IMR-90 (cell line): ENCODE results near the gene PELO. TPM values are rescaled to one million over a fixed set of nuclear protein-coding genes. Genes with fewer than 3 reads are reported as not detected.

Experiments
- ATAC-seq: fragments of 200-7000 bp; cut with Tn5 transposase; 2 replicates; pipeline ENCODE4 v1.9.1; 2020; ENCODE audit warnings: low read depth, mild to moderate bottlenecking, moderate library complexity
- BruUV-seq: library from RNA; stranded (reverse); fragments of 400-500 nt; replicated peaks from 2 replicates; lab custom pipeline; 2021; lab: Mats Ljungman, UMichigan
- CTCF ChIA-PET: fragments of 300-600 bp; formaldehyde crosslinking; extraction: SDS; loops from one replicate; lab custom pipeline; 2021; ENCODE audit warnings: antibody characterized with exemption; lab: Yijun Ruan, JAX
- POLR2A ChIA-PET: fragments of 300-600 bp; sonication (Branson Sonifier 250); formaldehyde crosslinking; loops from one replicate; lab custom pipeline; 2022; ENCODE audit warnings: antibody characterized with exemption; ENCODE audit not compliant: unreplicated experiment; lab: Charles Lee
- DNase-seq: peaks from one replicate; pipeline ENCODE4 v3.0.0; 2013
- H2AFZ ChIP-seq: replicated peaks from 2 replicates; pipeline ENCODE3; 2013; ENCODE audit warnings: low read length, mild to moderate bottlenecking; ENCODE audit not compliant: poor library complexity
- H2AK5ac ChIP-seq: 2 replicates; pipeline ENCODE4 v1.6.1; 2013; ENCODE audit warnings: low read depth, low read length, inconsistent platforms
- H2AK9ac ChIP-seq: replicated peaks from 2 replicates; pipeline ENCODE3; 2013; ENCODE audit warnings: mild to moderate bottlenecking, low read depth, low read length, moderate library complexity; ENCODE audit not compliant: poor library complexity
- H2BK120ac ChIP-seq: 2 replicates; pipeline ENCODE4 v1.6.1; 2013; ENCODE audit warnings: low read depth, low read length, inconsistent platforms
- H2BK15ac ChIP-seq: 3 replicates; pipeline ENCODE4 v1.6.1; 2013; ENCODE audit warnings: low read depth, low read length, inconsistent platforms
- H2BK20ac ChIP-seq: 2 replicates; pipeline ENCODE4 v1.6.1; 2013; ENCODE audit warnings: low read depth, mild to moderate bottlenecking, inconsistent platforms, low read length, moderate library complexity
- H2BK5ac ChIP-seq: 2 replicates; pipeline ENCODE4 v1.6.1; 2013; ENCODE audit warnings: mild to moderate bottlenecking, low read depth, low read length, inconsistent platforms; ENCODE audit not compliant: poor library complexity, severe bottlenecking
- H3K14ac ChIP-seq: replicated peaks from 2 replicates; pipeline ENCODE4 v1.6.1; 2013; ENCODE audit warnings: low read depth, low read length, inconsistent platforms
- H3K18ac ChIP-seq: 2 replicates; pipeline ENCODE4 v1.6.1; 2013; ENCODE audit warnings: low read depth, low read length, control low read depth
- H3K23ac ChIP-seq: 2 replicates; pipeline ENCODE4 v1.6.1; 2013; ENCODE audit warnings: low read depth, low read length, inconsistent platforms
- H3K27ac ChIP-seq: 2 replicates; pipeline ENCODE4 v1.5.1; 2013; ENCODE audit warnings: mild to moderate bottlenecking, control low read depth, low read length; ENCODE audit not compliant: insufficient read depth
- H3K27me3 ChIP-seq: 2 replicates; pipeline ENCODE4 v1.6.1; 2013; ENCODE audit warnings: low read length; ENCODE audit not compliant: control insufficient read depth, insufficient read depth
- H3K36me3 ChIP-seq: 2 replicates; pipeline ENCODE4 v1.6.1; 2013; ENCODE audit warnings: low read length, mixed read lengths; ENCODE audit not compliant: control insufficient read depth, insufficient read depth
- H3K4ac ChIP-seq: 2 replicates; pipeline ENCODE4 v1.6.1; 2013; ENCODE audit warnings: low read depth, low read length, inconsistent platforms
- H3K4me1 ChIP-seq: 2 replicates; pipeline ENCODE4 v1.6.1; 2013; ENCODE audit warnings: low read length, mixed read lengths; ENCODE audit not compliant: control insufficient read depth, insufficient read depth
- H3K4me2 ChIP-seq: 2 replicates; pipeline ENCODE4 v1.6.1; 2013; ENCODE audit warnings: low read depth, mild to moderate bottlenecking, control low read depth, low read length, moderate library complexity
- H3K4me3 ChIP-seq: 2 replicates; pipeline ENCODE4 v1.5.1; 2013; ENCODE audit warnings: low read depth, mild to moderate bottlenecking, control low read depth, low read length, moderate library complexity; ENCODE audit not compliant: insufficient read depth
- H3K56ac ChIP-seq: 2 replicates; pipeline ENCODE4 v1.6.1; 2013; ENCODE audit warnings: low read length, inconsistent platforms; ENCODE audit not compliant: insufficient read depth; ENCODE audit errors: extremely low read depth
- H3K79me1 ChIP-seq, 2 experiments: 2 replicates each; pipeline ENCODE4 v1.6.1; 2013; ENCODE audit warnings: low read length in 2 of 2, inconsistent platforms in 1 of 2, low read depth in 1 of 2
- H3K9ac ChIP-seq: 2 replicates; pipeline ENCODE4 v1.6.1; 2013; ENCODE audit warnings: low read depth, low read length, control low read depth
- H3K9me1 ChIP-seq: 2 replicates; pipeline ENCODE4 v1.6.1; 2013; ENCODE audit warnings: low read length, inconsistent platforms; ENCODE audit not compliant: insufficient read depth
- H3K9me3 ChIP-seq: 2 replicates; pipeline ENCODE4 v1.6.1; 2013; ENCODE audit warnings: low read length; ENCODE audit not compliant: control insufficient read depth, insufficient read depth
- H4K20me1 ChIP-seq: 2 replicates; pipeline ENCODE4 v1.6.1; 2013; ENCODE audit warnings: low read length, inconsistent platforms; ENCODE audit not compliant: insufficient read depth
- H4K5ac ChIP-seq: 2 replicates; pipeline ENCODE4 v1.6.1; 2013; ENCODE audit warnings: mild to moderate bottlenecking, low read depth, low read length, control low read depth
- H4K8ac ChIP-seq, 2 experiments: 2 replicates each; pipeline ENCODE4 v1.6.1; 2013; ENCODE audit warnings: low read depth in 2 of 2, low read length in 2 of 2, control low read depth in 1 of 2, inconsistent platforms in 1 of 2
- H4K91ac ChIP-seq: 2 replicates; pipeline ENCODE4 v1.6.1; 2013; ENCODE audit warnings: low read depth, low read length, inconsistent platforms; ENCODE audit not compliant: insufficient read depth
- BHLHE40 ChIP-seq: fragments of 150-350 bp; IDR thresholded peaks from 2 replicates; pipeline ENCODE4 v1.6.1; 2016; ENCODE audit warnings: mild to moderate bottlenecking, low read depth, low read length
- CEBPB ChIP-seq: IDR thresholded peaks from 2 replicates; pipeline ENCODE4 v1.6.1; 2012; ENCODE audit warnings: low read depth, low read length, improper control_type of control experiment
- CTCF ChIP-seq: conservative IDR thresholded peaks from 2 replicates; pipeline ENCODE4 v1.5.1; 2012; ENCODE audit warnings: mild to moderate bottlenecking, low read depth, low read length, improper control_type of control experiment
- ELK1 ChIP-seq: fragments of 150-350 bp; IDR thresholded peaks from 2 replicates; pipeline ENCODE4 v1.6.1; 2016; ENCODE audit warnings: low read depth, mild to moderate bottlenecking, low read length, moderate library complexity, borderline replicate concordance
- MAFK ChIP-seq: IDR thresholded peaks from 2 replicates; pipeline ENCODE4 v1.6.1; 2012; ENCODE audit warnings: low read depth, low read length, improper control_type of control experiment
- MAZ ChIP-seq: IDR thresholded peaks from 2 replicates; pipeline ENCODE4 v1.6.1; 2012; ENCODE audit warnings: low read depth, mild to moderate bottlenecking, low read length, improper control_type of control experiment, moderate library complexity, borderline replicate concordance
- RAD21 ChIP-seq: IDR thresholded peaks from 2 replicates; pipeline ENCODE4 v1.6.1; 2012; ENCODE audit warnings: low read length, improper control_type of control experiment
- SMC3 ChIP-seq: fragments of 150-350 bp; IDR thresholded peaks from 2 replicates; pipeline ENCODE4 v1.6.1; 2016; ENCODE audit warnings: low read depth, mild to moderate bottlenecking, antibody characterized with exemption, low read length, moderate library complexity
- WGBS, 2 experiments: methylation state at CpG; one replicate each; pipeline versions ENCODE4 v1.1.5 to v1.1.7; 2013; ENCODE audit warnings: missing lambda C conversion rate in 2 of 2; ENCODE audit not compliant: insufficient read length in 1 of 2; ENCODE audit errors: extremely low coverage in 2 of 2; 5-methylcytosine and 5-hydroxymethylcytosine counted together
- dilution Hi-C: fragments of 300-500 bp; cut with HindIII; formaldehyde crosslinking; loops from one replicate; pipeline ENCODE4 v1.14.3; 2018; ENCODE audit warnings: low sequenced_read_pairs; ENCODE audit not compliant: unreplicated experiment
- in situ Hi-C: fragments of 300-500 bp; cut with MboI; formaldehyde crosslinking; loops from 3 replicates; pipeline ENCODE4 v1.14.3; 2019; ENCODE audit warnings: low sequenced_read_pairs, inconsistent platforms, mixed read lengths
- intact Hi-C: fragments of 100-400 bp; cut with micrococcal nuclease; formaldehyde crosslinking; loops from 2 replicates; pipeline ENCODE4 v1.10.0; 2022
- polyA plus RNA-seq, 3 experiments: library from polyadenylated mRNA; depleted of rRNA; stranded (reverse); fragments of >200 nt; gene quantifications; 2 replicates each; pipeline ENCODE4 v1.2.3, GENCODE V29; 2012; ENCODE audit warnings: low replicate concordance in 1 of 3
- total RNA-seq: library from RNA; depleted of rRNA; stranded (reverse); fragments of >200 nt; gene quantifications from 2 replicates; pipeline ENCODE4 v1.2.3, GENCODE V29; 2012

The PELO gene
- total and polyA plus RNA-seq, 2 of the 4 experiments (the other 2 are of a cell fraction), result 42.4 to 48.9 TPM

GRCh38 chr5:52830650-52831049, 42.9 kb downstream of the PELO start:
- Histone ChIP-seq H2BK5ac (peak overlapping the region; percentile 25), H2AFZ (no peak overlapping the region), H3K18ac (peak overlapping the region; percentile 31; the same call in 1 of the 2 replicates), H4K5ac (0 out of 2 replicates have a peak overlapping the region, but pooled peaks have one; percentile 45), H3K27ac (no peak overlapping the region), H3K36me3 (no peaks in the 10 kb centered on the region), H2BK15ac (0 out of 3 replicates have a peak overlapping the region, but pooled peaks have one; percentile 23), H3K27me3 (no peaks in the 10 kb centered on the region), H3K14ac (peak overlapping the region; percentile 57), H3K4me1 (peaks cover 6% of the 10 kb centered on the region; the same call in 1 of the 2 replicates), H2AK5ac (peak overlapping the region; percentile 36; the same call in 1 of the 2 replicates), H2BK120ac (peak overlapping the region; percentile 63; the same call in 1 of the 2 replicates), H3K9me3 (no peaks in the 10 kb centered on the region), H4K8ac (no peak overlapping the region), H4K91ac (peak overlapping the region; percentile 54), H4K20me1 (no peaks in the 10 kb centered on the region), H3K4me3 (no peak overlapping the region), H3K9me1 (peaks cover 10% of the 10 kb centered on the region), H2AK9ac (no peak overlapping the region), H2BK20ac (peak overlapping the region; percentile 16; the same call in 1 of the 2 replicates), H3K56ac (no peak overlapping the region), H3K79me1 (peaks cover 4 to 35% of the 10 kb centered on the region in 2 experiments; a peak in 3 of 4 replicates), H3K4me2 (no peak overlapping the region), H3K9ac (no peak overlapping the region), H3K4ac (peak overlapping the region; percentile 37; the same call in 1 of the 2 replicates), H3K23ac (peak overlapping the region; percentile 58)
- no CpG with 5 or more reads among the region's 2 CpGs for WGBS, 2 experiments
- CTCF ChIA-PET, result no interaction called here
- no TSS peak for BruUV-seq
- POLR2A ChIA-PET, result no interaction called here
- no peak for ATAC-seq
- intact Hi-C loops, result no loop called here
- in situ Hi-C loops, result no loop called here
- no peak for DNase-seq
- no peak for TF ChIP-seq MAZ
- TF ChIP-seq BHLHE40, result no peak
- TF ChIP-seq CEBPB, result no peak
- no peak for TF ChIP-seq MAFK
- TF ChIP-seq SMC3, result no peak
- no peak for TF ChIP-seq RAD21
- TF ChIP-seq CTCF, result no peak
- no peak for TF ChIP-seq ELK1
- dilution Hi-C loops, result no loop called here
